Activated CD4-positive, alpha-beta T cell treated with anti-CD3 and anti-CD28 coated beads for 48 hours (primary cell): ENCODE measurements around the gene B9D2.
"Not testable (repeated sequence)": the region's sequence is repeated elsewhere in the genome, so short reads cannot be mapped to it uniquely, and the experiment has no call there.

Source experiments
- DNase-seq: peaks from one replicate; pipeline ENCODE4 v3.0.0-alpha.2; 2020

Gene B9D2

GRCh38 chr19:41354343-41354953, 9.5 kb downstream of the B9D2 start:
- DNase-seq: no peak

DNA sequence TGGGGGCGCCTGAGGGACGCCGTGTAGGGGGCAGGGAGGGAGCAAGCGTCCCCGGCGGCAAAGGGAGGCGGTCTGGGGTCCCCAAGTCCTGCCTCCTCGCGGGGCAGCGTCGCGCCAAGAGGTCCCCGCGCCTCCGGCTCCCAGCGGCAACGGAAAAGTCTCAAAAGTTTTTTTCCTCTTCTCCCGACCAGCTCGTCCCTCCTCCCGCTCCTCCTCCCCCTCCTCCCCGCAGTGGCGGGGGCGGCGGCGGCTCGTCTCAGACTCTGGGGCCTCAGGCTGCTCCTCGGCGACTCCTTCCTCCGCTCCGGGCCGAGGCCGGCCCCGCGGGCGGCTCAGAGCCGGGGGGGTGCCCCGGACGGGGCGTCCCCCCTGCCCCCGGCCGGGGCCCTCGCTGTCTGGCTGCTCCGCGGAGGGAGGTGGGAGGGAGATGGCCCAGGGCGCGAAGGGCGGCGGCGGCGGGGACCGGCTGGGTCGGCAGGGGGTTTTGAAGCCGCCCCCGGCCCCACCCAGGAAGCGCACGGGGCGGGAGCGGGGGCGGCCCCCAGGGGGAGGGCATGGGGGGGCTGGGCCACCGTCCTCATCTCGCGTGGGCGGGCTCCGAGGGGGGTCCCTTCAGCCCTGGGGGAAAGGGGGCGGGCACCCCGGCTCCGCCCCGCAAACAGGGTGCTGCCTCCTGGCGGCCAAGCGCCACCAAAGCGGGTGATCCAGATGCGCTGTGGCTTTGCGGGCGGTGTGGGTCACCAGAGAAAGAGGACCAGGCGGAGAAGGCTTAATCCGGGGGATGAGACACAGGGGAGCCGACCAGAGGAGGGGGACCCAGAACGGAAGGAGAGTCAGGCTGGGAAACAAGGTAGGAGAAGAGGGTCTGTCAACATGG, 10.2 kb downstream of the B9D2 start, which contains the start of gene TGFB1:
TGFB1 (minus strand) TSS at position 457 of the 877 bp plus-strand sequence. CDS start 878 bp downstream, outside the sequence.
- DNase-seq: peak; percentile 91

DNA sequence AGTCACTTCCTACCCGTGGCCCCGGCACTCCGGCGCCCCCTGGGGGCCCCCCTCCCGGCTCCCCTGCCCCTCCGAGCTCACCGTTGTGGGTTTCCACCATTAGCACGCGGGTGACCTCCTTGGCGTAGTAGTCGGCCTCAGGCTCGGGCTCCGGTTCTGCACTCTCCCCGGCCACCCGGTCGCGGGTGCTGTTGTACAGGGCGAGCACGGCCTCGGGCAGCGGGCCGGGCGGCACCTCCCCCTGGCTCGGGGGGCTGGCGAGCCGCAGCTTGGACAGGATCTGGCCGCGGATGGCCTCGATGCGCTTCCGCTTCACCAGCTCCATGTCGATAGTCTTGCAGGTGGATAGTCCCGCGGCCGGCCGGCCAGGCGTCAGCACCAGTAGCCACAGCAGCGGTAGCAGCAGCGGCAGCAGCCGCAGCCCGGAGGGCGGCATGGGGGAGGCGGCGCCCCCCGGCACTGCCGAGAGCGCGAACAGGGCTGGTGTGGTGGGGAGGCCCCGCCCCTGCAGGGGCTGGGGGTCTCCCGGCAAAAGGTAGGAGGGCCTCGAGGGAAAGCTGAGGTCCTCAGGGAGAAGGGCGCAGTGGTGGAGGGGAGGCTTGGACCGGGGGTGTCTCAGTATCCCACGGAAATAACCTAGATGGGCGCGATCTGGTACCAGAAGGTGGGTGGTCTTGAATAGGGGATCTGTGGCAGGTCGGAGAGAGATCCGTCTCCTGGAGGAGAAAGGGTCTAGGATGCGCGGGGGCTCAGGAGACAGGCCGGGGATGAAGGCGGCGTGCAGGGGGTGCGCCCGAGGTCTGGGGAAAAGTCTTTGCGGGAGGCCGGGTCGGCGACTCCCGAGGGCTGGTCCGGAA, 11.1 kb downstream of the B9D2 start:
- peak; percentile 84 for DNase-seq

GRCh38 chr19:41352279-41352608, 11.7 kb downstream of the B9D2 start:
- DNase-seq: no peak

DNA sequence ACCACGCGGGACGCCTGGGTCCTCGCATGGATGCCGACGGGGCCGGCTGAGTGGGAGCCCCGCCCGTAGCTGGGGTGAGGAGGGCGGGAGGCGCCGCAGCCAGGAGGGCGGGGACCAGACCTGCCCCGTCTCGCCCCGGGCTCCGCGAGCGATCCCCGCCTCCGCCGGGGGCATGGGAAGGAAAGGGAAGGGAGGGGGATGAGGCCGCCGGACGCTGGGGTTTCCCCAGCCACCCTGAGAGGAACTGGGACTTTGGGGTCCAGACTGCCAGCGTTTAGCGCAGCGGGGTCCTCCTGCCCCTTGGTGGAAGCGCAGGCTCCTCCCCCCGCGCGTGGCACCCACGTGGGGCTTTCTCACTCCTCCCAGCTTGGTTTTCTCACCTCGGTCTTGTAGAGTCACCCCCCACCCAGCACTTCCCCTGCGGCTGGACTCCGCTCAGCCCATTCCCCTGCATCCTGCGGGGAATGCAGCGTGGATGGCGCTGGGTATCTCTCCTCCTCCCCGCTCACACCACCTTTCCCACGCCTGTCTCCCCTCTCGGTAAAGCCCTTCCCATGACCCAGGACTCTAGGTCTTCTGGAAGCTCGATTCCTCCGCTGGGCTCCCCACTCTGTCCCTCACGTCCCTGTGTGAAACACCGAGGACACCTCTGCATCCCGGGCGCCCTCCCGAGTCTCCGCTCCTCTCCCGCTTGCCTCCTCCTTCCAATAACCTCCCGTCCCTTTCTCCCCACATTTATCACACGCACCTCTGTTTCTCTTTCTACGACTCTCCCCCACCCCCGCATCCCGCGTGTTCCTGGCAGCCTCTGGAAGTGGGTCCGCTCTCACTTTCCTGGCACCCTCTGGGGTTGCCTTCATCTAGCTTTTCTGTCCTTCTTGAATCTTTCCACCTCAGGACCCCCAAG, 12.4 kb downstream of the B9D2 start:
- DNase-seq: peak; percentile 86

GRCh38 chr19:41350735-41351338, 13.1 kb downstream of the B9D2 start:
- DNase-seq: no peak

DNA sequence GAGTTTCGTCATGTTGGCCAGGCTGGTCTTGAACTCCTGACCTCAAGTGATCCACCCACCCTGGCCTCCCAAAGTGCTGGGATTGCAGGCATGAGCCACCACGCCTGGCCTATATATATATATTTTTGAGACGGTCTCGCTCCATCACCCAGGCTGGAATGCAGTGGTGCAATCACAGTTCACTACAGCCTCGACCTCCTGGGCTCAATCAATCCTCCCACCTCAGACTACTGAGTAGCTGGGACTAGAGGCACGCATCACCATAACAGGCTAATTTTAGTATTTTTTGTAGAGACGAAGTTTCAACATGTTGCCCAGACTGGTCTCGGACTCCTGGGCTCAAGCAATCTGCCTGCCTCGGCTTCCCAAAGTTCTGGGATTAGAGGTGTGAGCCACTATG, 17.0 kb downstream of the B9D2 start:
- not testable (repeated sequence) for DNase-seq

- DNase-seq: no peak
These were observed 19.8 kb downstream of the B9D2 start for GRCh38 chr19:41344162-41344561.

DNA sequence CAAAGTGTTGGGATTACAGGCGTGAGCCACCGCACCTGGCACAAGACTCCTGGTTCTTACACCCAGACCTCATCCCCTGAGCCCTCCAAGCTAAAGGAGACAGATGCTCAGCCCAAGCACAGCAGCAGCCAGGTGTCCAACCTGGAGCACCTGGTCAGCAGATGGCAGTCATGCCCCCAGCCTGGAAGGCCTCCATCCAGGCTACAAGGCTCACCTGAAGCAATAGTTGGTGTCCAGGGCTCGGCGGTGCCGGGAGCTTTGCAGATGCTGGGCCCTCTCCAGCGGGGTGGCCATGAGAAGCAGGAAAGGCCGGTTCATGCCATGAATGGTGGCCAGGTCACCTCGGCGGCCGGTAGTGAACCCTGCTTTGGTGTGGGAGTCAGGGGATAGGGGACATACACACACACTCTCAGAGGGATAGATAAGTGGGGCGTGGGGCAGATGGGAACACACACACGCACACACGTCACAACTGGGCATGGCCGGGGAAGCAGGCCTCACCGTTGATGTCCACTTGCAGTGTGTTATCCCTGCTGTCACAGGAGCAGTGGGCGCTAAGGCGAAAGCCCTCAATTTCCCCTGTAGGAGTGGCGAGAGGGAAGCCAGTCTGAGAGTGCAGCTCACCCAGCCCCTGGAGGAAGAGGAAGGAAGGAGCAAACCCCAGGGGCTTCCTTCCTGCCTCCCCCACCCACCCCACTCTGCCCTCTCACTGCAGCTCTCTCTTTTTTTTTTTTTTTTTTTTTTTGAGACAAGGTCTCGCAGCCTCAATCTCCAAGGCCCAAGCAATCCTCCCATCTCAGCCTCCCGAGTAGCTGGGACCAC, 22.1 kb downstream of the B9D2 start:
- DNase-seq: no peak

DNA sequence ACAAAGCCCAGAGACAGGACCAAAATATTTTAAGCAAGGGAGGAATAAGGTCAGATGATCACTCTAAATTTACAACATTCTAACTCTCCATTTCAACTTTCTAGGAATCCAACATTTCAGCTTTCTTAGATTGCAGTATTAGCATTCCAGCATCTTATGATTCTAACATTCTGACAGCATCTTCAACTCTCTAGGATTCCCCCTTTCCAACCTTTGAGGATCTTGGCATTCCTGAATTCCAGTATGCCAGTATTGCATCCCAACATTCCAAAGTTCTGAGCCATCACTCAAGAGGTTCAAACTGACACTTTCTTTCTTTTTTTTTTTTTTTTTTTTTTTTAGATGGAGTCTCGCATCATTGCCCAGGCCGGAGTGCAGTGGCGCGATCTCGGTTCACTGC, 24.0 kb downstream of the B9D2 start:
- no peak for DNase-seq

GRCh38 chr19:41335467-41335866, 28.5 kb downstream of the B9D2 start:
- no peak for DNase-seq

- no peak for DNase-seq
These were observed 29.2 kb downstream of the B9D2 start for GRCh38 chr19:41334793-41335192.

DNA sequence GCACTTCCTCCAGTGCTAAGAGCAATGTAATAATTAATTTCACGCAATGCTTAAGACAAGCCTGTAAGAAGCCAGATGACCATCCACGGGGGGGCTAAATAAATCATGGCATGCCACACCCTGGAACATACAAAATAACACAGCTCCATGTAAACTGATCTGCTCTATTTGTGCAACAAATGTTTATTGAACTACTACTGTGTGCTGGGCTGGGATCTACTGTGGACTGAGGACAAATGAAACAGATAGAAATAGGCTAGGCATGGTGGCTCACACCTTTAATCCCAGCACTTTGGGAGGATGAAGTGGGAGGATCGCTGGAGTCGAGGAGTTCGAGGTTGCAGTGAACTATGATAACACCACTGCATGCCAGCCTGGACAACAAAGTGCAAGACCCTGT, 31.5 kb downstream of the B9D2 start:
- DNase-seq: no peak

- no peak for DNase-seq
These were observed 31.9 kb downstream of the B9D2 start for GRCh38 chr19:41332000-41332399.

- DNase-seq: no peak
These were observed 32.8 kb downstream of the B9D2 start for GRCh38 chr19:41330946-41331678.

DNA sequence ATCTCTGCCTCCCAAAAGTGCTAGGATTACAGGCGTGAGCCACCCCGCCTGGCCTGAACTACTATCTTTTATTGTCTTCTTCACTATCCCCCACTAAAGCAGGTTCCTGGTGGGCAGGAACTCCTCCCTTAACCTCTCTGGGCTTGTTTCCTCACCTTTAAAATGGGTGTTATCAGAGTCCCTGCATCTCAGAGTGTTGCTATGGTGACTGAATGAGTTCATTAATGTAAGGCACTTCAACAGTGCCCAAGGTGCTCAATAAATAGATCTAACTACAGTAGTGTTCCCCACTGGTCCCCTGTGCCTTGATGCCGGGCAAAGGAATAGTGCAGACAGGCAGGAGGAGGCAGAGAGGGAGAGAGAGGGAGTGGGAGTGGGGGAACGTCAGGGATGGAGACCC, 33.5 kb downstream of the B9D2 start:
- no peak for DNase-seq

DNA sequence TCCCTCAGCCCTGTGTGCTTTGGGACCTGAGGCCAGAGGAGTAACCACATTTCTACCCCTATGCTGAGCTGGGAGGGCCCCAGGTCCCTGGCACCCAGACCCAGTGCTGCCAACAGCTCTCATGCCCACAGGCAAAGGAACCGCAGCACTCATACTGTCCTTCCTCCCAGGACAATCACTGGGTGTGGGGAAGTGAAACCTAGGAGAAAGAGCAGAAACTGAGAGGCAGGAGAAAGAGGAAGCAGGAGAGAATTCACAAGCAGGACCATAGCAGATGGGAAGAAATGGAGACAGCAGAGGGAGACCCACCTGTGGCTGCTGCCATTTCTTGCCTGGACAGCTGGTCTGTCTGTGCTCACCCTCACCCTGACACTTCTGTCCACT, 35.1 kb downstream of the B9D2 start:
- no peak for DNase-seq

DNA sequence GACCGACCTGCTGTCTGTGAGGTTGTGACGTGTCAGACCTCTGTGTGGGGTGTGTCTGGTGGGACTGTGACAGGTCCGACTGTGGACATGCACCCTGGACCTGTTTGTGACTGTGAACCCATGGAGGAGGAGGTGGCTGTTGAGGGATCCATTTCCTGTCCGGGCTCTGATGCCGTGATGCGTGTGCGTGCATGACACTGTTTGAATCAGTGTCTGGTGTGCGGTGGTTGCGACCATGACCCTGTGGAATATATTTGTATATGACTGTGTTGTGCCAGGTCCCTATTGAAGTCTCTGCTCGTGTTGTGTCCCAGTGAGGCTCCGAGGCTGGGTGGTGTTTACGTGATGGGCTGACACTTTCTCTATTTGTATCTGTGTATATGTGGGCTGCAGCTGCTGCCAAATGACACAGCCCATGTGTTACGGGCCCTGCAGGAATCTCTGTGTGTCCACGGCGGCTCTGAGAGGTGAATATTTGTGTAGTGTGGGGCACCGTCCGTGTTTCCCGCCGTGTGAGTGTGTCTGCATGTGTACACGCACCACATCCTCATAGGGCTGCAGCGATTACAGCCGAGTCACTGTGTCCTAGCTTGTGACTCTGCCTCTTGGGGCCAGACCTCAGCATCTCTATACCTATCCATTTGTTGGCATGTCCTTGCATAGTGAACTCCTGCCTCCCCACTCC, 35.6 kb downstream of the B9D2 start:
- peak; percentile 75 for DNase-seq

DNA sequence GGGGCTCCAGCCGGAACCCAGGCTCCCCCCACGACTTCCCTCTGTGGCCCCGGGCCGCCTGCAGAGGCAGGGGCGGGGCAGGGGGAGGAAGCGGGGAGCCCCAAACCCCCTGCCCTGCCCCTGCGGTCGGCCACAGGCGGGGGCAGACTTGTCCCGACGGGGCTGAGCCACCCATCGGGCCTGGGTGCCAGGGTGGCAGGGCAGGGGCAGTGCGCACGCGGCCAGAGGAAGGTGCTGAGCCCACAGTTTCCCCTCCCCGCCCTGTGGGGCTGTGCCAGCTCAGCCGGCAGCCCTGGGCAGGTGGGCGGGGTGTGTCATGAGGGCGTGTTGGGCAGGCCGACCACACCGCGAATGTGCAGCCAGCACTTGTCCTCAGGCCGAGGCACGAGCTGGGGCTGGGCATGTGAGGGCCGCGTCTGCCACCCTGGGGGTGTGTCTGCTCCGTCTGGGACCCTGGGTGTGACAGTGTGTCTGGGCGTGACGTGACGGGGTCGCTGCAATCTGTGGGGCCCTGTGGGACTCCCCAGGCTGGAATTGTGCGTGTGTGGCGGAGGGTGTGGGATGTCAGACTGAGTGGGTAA, 36.3 kb downstream of the B9D2 start:
- DNase-seq: peak; percentile 90
